Measurements from ENCODE around the gene PRRT1.
"Not testable (repeated sequence)": the region's sequence is repeated elsewhere in the genome, so short reads cannot be mapped to it uniquely, and the experiment has no call there.

The PRRT1 gene

DNA sequence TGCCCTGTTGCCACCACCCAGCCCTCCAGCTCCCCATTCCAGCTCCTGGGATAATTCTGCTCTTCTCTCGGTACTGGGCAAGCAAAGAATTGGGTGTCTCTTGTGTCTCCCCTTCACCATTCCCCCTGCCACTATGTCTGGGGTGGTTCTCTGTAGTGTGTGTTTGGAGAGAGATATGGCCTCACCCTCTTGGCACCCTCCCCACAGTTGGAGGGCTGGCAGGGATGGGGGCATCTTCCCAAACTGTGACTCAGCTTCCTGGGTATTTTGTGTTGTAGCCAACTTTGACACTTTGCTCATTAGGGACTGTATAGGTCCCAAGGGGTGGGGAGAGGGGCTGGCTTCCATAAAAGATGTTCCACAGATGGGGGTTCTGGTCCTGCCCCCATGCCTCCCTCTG is 44.3 kb downstream of the PRRT1 start:
- no peak for TF ChIP-seq CTCF (conservative IDR thresholded peaks at IDR 0.05; ENCODE audit: low read length)
- no peak for TF ChIP-seq EZH2phosphoT487 (IDR thresholded peaks at IDR 0.05; ENCODE audit: borderline replicate concordance)
- Histone ChIP-seq H3K9me3 (ENCODE audit: insufficient read depth, low read depth, low read length) (no peaks in the 10 kb centered on the region), H3K4me2 (ENCODE audit: low read depth, low read length, poor library complexity, severe bottlenecking) (no peak overlapping the region), H3K9ac (ENCODE audit: low read depth, low read length, poor library complexity, severe bottlenecking) (no peak overlapping the region), H3F3A (ENCODE audit: low read depth) (no peaks in the 10 kb centered on the region), H2AFZ (ENCODE audit: low read length) (no peak overlapping the region), H3K9me2 (replicated peaks; ENCODE audit: low read depth, low read length) (no peaks in the 10 kb centered on the region), H3K36me3 (ENCODE audit: insufficient read depth, low read length) (no peaks in the 10 kb centered on the region), H3K79me2 (ENCODE audit: insufficient read depth, low read length) (no peaks in the 10 kb centered on the region), H3K4me3 (ENCODE audit: low read length, poor library complexity, severe bottlenecking) (no peak overlapping the region), H4K20me1 (ENCODE audit: insufficient read depth, low read length, poor library complexity, severe bottlenecking) (no peaks in the 10 kb centered on the region), H3K27me3 (ENCODE audit: insufficient read depth, low read length, poor library complexity, severe bottlenecking) (no peaks in the 10 kb centered on the region), H3K4me1 (ENCODE audit: insufficient read depth, low read length, poor library complexity, severe bottlenecking) (no peaks in the 10 kb centered on the region)

DNA sequence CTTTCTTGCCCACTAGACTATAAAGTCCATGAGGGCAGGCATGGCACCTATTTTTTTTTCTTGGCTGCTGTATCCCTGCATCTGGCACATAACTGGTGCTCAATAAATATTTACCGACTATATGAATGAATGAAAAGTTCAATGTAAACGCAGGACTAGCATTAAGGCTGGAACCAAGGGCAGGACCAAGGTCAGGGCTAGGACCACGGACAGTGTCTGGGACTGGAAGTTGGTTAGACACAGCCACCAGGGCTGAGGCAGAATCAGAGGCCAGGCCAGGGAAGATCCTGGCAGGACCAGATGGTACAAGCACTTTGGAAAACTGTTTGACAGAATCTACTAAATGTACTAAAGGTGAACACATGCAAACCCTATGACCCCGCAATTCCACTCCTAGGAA is 46.3 kb downstream of the PRRT1 start:
- Histone ChIP-seq H4K20me1 (ENCODE audit: insufficient read depth, low read length, poor library complexity, severe bottlenecking) (no peaks in the 10 kb centered on the region), H3K4me1 (ENCODE audit: insufficient read depth, low read length, poor library complexity, severe bottlenecking) (no peaks in the 10 kb centered on the region), H2AFZ (ENCODE audit: low read length) (no peak overlapping the region), H3F3A (ENCODE audit: low read depth) (no peaks in the 10 kb centered on the region), H3K9me3 (ENCODE audit: insufficient read depth, low read depth, low read length) (no peaks in the 10 kb centered on the region), H3K36me3 (ENCODE audit: insufficient read depth, low read length) (no peaks in the 10 kb centered on the region), H3K79me2 (ENCODE audit: insufficient read depth, low read length) (no peaks in the 10 kb centered on the region), H3K9ac (ENCODE audit: low read depth, low read length, poor library complexity, severe bottlenecking) (no peak overlapping the region), H3K4me3 (ENCODE audit: low read length, poor library complexity, severe bottlenecking) (no peak overlapping the region), H3K27me3 (ENCODE audit: insufficient read depth, low read length, poor library complexity, severe bottlenecking) (no peaks in the 10 kb centered on the region), H3K4me2 (ENCODE audit: low read depth, low read length, poor library complexity, severe bottlenecking) (no peak overlapping the region), H3K9me2 (replicated peaks; ENCODE audit: low read depth, low read length) (no peaks in the 10 kb centered on the region)
- no peak for TF ChIP-seq EZH2phosphoT487 (IDR thresholded peaks at IDR 0.05; ENCODE audit: borderline replicate concordance)
- no peak for TF ChIP-seq CTCF (conservative IDR thresholded peaks at IDR 0.05; ENCODE audit: low read length)

- no peaks in the 10 kb centered on the region for H3K9me3 ChIP-seq (ENCODE audit: insufficient read depth, low read depth, low read length)
- no peak overlapping the region for H3K9ac ChIP-seq (ENCODE audit: low read depth, low read length, poor library complexity, severe bottlenecking)
- H3K4me1 ChIP-seq (ENCODE audit: insufficient read depth, low read length, poor library complexity, severe bottlenecking): no peaks in the 10 kb centered on the region
- no peaks in the 10 kb centered on the region for H3K79me2 ChIP-seq (ENCODE audit: insufficient read depth, low read length)
- no peaks in the 10 kb centered on the region for H3K27me3 ChIP-seq (ENCODE audit: insufficient read depth, low read length, poor library complexity, severe bottlenecking)
- TF ChIP-seq EZH2phosphoT487 (IDR thresholded peaks at IDR 0.05; ENCODE audit: borderline replicate concordance): no peak
- no peak for TF ChIP-seq CTCF (conservative IDR thresholded peaks at IDR 0.05; ENCODE audit: low read length)
- no peaks in the 10 kb centered on the region for H3K9me2 ChIP-seq (replicated peaks; ENCODE audit: low read depth, low read length)
- H3F3A ChIP-seq (ENCODE audit: low read depth): no peaks in the 10 kb centered on the region
- H3K36me3 ChIP-seq (ENCODE audit: insufficient read depth, low read length): no peaks in the 10 kb centered on the region
- no peak overlapping the region for H3K4me3 ChIP-seq (ENCODE audit: low read length, poor library complexity, severe bottlenecking)
- H2AFZ ChIP-seq (ENCODE audit: low read length): no peak overlapping the region
- H3K4me2 ChIP-seq (ENCODE audit: low read depth, low read length, poor library complexity, severe bottlenecking): no peak overlapping the region
- no peaks in the 10 kb centered on the region for H4K20me1 ChIP-seq (ENCODE audit: insufficient read depth, low read length, poor library complexity, severe bottlenecking)
Observed at GRCh38 chr6:32102255-32102654, 49.5 kb downstream of the PRRT1 start.

DNA sequence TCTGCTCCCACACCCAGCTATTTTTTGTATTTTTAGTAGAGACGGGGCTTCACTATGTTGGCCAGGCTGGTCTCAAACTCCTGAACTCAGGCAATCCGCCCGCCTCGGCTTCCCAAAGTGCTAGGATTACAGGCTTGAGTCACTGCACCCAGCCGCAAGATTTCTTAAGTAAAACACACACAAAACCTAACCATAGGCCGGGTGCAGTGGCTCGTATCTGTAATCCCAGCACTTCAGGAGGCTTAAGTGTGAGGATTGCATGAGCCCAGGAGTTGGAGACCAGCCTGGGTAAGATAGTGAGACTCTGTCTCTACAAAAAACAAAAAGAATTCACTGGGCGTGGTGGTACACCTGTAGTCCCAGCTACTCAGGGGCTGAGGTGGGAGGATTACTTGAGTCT is 51.5 kb downstream of the PRRT1 start:
- not testable (repeated sequence) for H3K9me3 ChIP-seq (ENCODE audit: insufficient read depth, low read depth, low read length); H3K79me2 ChIP-seq (ENCODE audit: insufficient read depth, low read length); H3K27me3 ChIP-seq (ENCODE audit: insufficient read depth, low read length, poor library complexity, severe bottlenecking); H2AFZ ChIP-seq (ENCODE audit: low read length); H4K20me1 ChIP-seq (ENCODE audit: insufficient read depth, low read length, poor library complexity, severe bottlenecking); H3K9ac ChIP-seq (ENCODE audit: low read depth, low read length, poor library complexity, severe bottlenecking); H3K4me1 ChIP-seq (ENCODE audit: insufficient read depth, low read length, poor library complexity, severe bottlenecking); H3K9me2 ChIP-seq (replicated peaks; ENCODE audit: low read depth, low read length); H3F3A ChIP-seq (ENCODE audit: low read depth); H3K4me2 ChIP-seq (ENCODE audit: low read depth, low read length, poor library complexity, severe bottlenecking); H3K36me3 ChIP-seq (ENCODE audit: insufficient read depth, low read length); H3K4me3 ChIP-seq (ENCODE audit: low read length, poor library complexity, severe bottlenecking)
